Central memory CD8-positive, alpha-beta T cell (primary cell): ENCODE measurements around the gene KIF18A.
"Not testable (repeated sequence)": the region's sequence is repeated elsewhere in the genome, so short reads cannot be mapped to it uniquely, and the experiment has no call there.

Experiments
- ATAC-seq: fragments of 150-1000 bp; cut with Tn5 transposase; replicated peaks from 2 replicates; pipeline ENCODE4 v1.10.0; 2022; ENCODE audit warnings: mild to moderate bottlenecking, moderate FRiP score, moderate number of reproducible peaks; ENCODE audit not compliant: poor library complexity, severe bottlenecking; ENCODE audit errors: extremely low read depth
- DNase-seq, 2 donors: peaks; one replicate each; pipeline ENCODE4 v3.0.0; 2021; ENCODE audit warnings: low spot score in 2 of 2
- H3K27ac Mint-ChIP-seq: one replicate; pipeline ENCODE4 v1.8.0; 2022; ENCODE audit warnings: low read depth, mild to moderate bottlenecking, moderate library complexity, mixed read lengths
- H3K27me3 Mint-ChIP-seq: one replicate; pipeline ENCODE4 v1.8.0; 2022; ENCODE audit warnings: mixed read lengths
- H3K36me3 Mint-ChIP-seq: one replicate; pipeline ENCODE4 v1.8.0; 2022; ENCODE audit warnings: mild to moderate bottlenecking, moderate library complexity, mixed read lengths; ENCODE audit not compliant: insufficient read depth
- H3K4me1 Mint-ChIP-seq: one replicate; pipeline ENCODE4 v1.8.0; 2022; ENCODE audit warnings: mixed read lengths
- H3K4me3 Mint-ChIP-seq: one replicate; pipeline ENCODE4 v1.8.0; 2022; ENCODE audit warnings: mild to moderate bottlenecking, moderate library complexity, mixed read lengths
- H3K9me3 Mint-ChIP-seq: one replicate; pipeline ENCODE4 v1.8.0; 2022; ENCODE audit warnings: mixed read lengths

KIF18A gene

GRCh38 chr11:28102300-28102699 is 5.7 kb downstream of the KIF18A start:
- not testable (repeated sequence) for H3K9me3 Mint-ChIP-seq, H3K4me3 Mint-ChIP-seq, H3K27ac Mint-ChIP-seq, ATAC-seq, DNase-seq, H3K27me3 Mint-ChIP-seq, H3K36me3 Mint-ChIP-seq
- H3K4me1 Mint-ChIP-seq, result peaks cover 11% of the 10 kb centered on the region

GRCh38 chr11:28100665-28101064 is 7.3 kb downstream of the KIF18A start:
- no peak overlapping the region for H3K4me3 Mint-ChIP-seq
- no peak for ATAC-seq
- H3K9me3 Mint-ChIP-seq, result no peaks in the 10 kb centered on the region
- no peaks in the 10 kb centered on the region for H3K36me3 Mint-ChIP-seq
- H3K27me3 Mint-ChIP-seq, result no peaks in the 10 kb centered on the region
- H3K27ac Mint-ChIP-seq, result no peak overlapping the region
- H3K4me1 Mint-ChIP-seq, result peaks cover 4% of the 10 kb centered on the region
- no peak for DNase-seq

GRCh38 chr11:28099715-28100114 is 8.2 kb downstream of the KIF18A start:
- H3K27me3 Mint-ChIP-seq, result no peaks in the 10 kb centered on the region
- no peak for DNase-seq
- no peak overlapping the region for H3K27ac Mint-ChIP-seq
- no peaks in the 10 kb centered on the region for H3K36me3 Mint-ChIP-seq
- no peak overlapping the region for H3K4me3 Mint-ChIP-seq
- ATAC-seq, result no peak
- peaks cover 4% of the 10 kb centered on the region for H3K4me1 Mint-ChIP-seq
- H3K9me3 Mint-ChIP-seq, result no peaks in the 10 kb centered on the region

- Mint-ChIP-seq H3K4me3 (no peak overlapping the region), H3K27ac (no peak overlapping the region), H3K36me3 (no peaks in the 10 kb centered on the region), H3K27me3 (no peaks in the 10 kb centered on the region), H3K4me1 (peaks cover 4% of the 10 kb centered on the region), H3K9me3 (no peaks in the 10 kb centered on the region)
- DNase-seq (no peak), ATAC-seq (no peak)
These were observed 9.7 kb downstream of the KIF18A start for GRCh38 chr11:28098257-28098656.

- no peaks in the 10 kb centered on the region for H3K36me3 Mint-ChIP-seq
- H3K27me3 Mint-ChIP-seq, result no peaks in the 10 kb centered on the region
- no peak overlapping the region for H3K4me3 Mint-ChIP-seq
- ATAC-seq, result no peak
- no peaks in the 10 kb centered on the region for H3K9me3 Mint-ChIP-seq
- no peaks in the 10 kb centered on the region for H3K4me1 Mint-ChIP-seq
- no peak for DNase-seq
- no peak overlapping the region for H3K27ac Mint-ChIP-seq
These were observed 15.2 kb downstream of the KIF18A start for GRCh38 chr11:28092786-28093185.

GRCh38 chr11:28090052-28090749 is 17.8 kb downstream of the KIF18A start:
- Mint-ChIP-seq H3K9me3 (no peaks in the 10 kb centered on the region), H3K4me1 (no peaks in the 10 kb centered on the region), H3K36me3 (no peaks in the 10 kb centered on the region), H3K27ac (no peak overlapping the region), H3K4me3 (no peak overlapping the region), H3K27me3 (no peaks in the 10 kb centered on the region)
- DNase-seq (no peak), ATAC-seq (no peak)

- no peak overlapping the region for H3K27ac Mint-ChIP-seq
- no peak for ATAC-seq
- H3K4me3 Mint-ChIP-seq, result no peak overlapping the region
- no peaks in the 10 kb centered on the region for H3K4me1 Mint-ChIP-seq
- no peaks in the 10 kb centered on the region for H3K9me3 Mint-ChIP-seq
- H3K36me3 Mint-ChIP-seq, result no peaks in the 10 kb centered on the region
- no peaks in the 10 kb centered on the region for H3K27me3 Mint-ChIP-seq
- DNase-seq, result no peak
These were observed 18.6 kb downstream of the KIF18A start for GRCh38 chr11:28089378-28089777.

GRCh38 chr11:28087693-28088092 is 20.3 kb downstream of the KIF18A start:
- not testable (repeated sequence) for H3K27me3 Mint-ChIP-seq, H3K9me3 Mint-ChIP-seq, ATAC-seq, H3K4me3 Mint-ChIP-seq, H3K4me1 Mint-ChIP-seq, H3K27ac Mint-ChIP-seq, H3K36me3 Mint-ChIP-seq, DNase-seq

GRCh38 chr11:28087192-28087591 is 20.8 kb downstream of the KIF18A start:
- not testable (repeated sequence) for H3K9me3 Mint-ChIP-seq, H3K4me1 Mint-ChIP-seq, H3K27ac Mint-ChIP-seq, DNase-seq, H3K4me3 Mint-ChIP-seq, H3K27me3 Mint-ChIP-seq, H3K36me3 Mint-ChIP-seq, ATAC-seq

GRCh38 chr11:28086569-28086968 is 21.4 kb downstream of the KIF18A start:
- ATAC-seq, result no peak
- H3K9me3 Mint-ChIP-seq, result no peaks in the 10 kb centered on the region
- no peaks in the 10 kb centered on the region for H3K27me3 Mint-ChIP-seq
- no peak overlapping the region for H3K27ac Mint-ChIP-seq
- no peaks in the 10 kb centered on the region for H3K4me1 Mint-ChIP-seq
- no peak overlapping the region for H3K4me3 Mint-ChIP-seq
- no peak for DNase-seq
- H3K36me3 Mint-ChIP-seq, result no peaks in the 10 kb centered on the region

- ATAC-seq (no peak), DNase-seq (no peak)
- Mint-ChIP-seq H3K4me3 (no peak overlapping the region), H3K27me3 (no peaks in the 10 kb centered on the region), H3K36me3 (no peaks in the 10 kb centered on the region), H3K27ac (no peak overlapping the region), H3K4me1 (no peaks in the 10 kb centered on the region), H3K9me3 (no peaks in the 10 kb centered on the region)
These were observed 24.8 kb downstream of the KIF18A start for GRCh38 chr11:28083118-28083517.

- Mint-ChIP-seq H3K4me3 (no peak overlapping the region), H3K9me3 (no peaks in the 10 kb centered on the region), H3K4me1 (peaks cover 5% of the 10 kb centered on the region), H3K27me3 (no peaks in the 10 kb centered on the region), H3K27ac (no peak overlapping the region), H3K36me3 (peaks cover 4% of the 10 kb centered on the region)
- ATAC-seq (no peak), DNase-seq (no peak)
These were observed 30.4 kb downstream of the KIF18A start for GRCh38 chr11:28077521-28077920.

- Mint-ChIP-seq H3K4me3 (no peak overlapping the region), H3K4me1 (peaks cover 5% of the 10 kb centered on the region), H3K36me3 (peaks cover 4% of the 10 kb centered on the region), H3K27me3 (no peaks in the 10 kb centered on the region), H3K27ac (no peak overlapping the region), H3K9me3 (no peaks in the 10 kb centered on the region)
- no peak for DNase-seq
- ATAC-seq, result no peak
These were observed 35.6 kb downstream of the KIF18A start for GRCh38 chr11:28072321-28072720.
